Measurements from ENCODE around the gene PITPNM1. TPM values are rescaled to one million over a fixed set of nuclear protein-coding genes. Genes with fewer than 3 reads are reported as not detected.

The PITPNM1 gene
- total and polyA plus RNA-seq, 2 of the 13 experiments (the other 11 are each of a cell fraction or from before 2014, with no cell fraction given): 8.2 to 8.5 TPM

DNA sequence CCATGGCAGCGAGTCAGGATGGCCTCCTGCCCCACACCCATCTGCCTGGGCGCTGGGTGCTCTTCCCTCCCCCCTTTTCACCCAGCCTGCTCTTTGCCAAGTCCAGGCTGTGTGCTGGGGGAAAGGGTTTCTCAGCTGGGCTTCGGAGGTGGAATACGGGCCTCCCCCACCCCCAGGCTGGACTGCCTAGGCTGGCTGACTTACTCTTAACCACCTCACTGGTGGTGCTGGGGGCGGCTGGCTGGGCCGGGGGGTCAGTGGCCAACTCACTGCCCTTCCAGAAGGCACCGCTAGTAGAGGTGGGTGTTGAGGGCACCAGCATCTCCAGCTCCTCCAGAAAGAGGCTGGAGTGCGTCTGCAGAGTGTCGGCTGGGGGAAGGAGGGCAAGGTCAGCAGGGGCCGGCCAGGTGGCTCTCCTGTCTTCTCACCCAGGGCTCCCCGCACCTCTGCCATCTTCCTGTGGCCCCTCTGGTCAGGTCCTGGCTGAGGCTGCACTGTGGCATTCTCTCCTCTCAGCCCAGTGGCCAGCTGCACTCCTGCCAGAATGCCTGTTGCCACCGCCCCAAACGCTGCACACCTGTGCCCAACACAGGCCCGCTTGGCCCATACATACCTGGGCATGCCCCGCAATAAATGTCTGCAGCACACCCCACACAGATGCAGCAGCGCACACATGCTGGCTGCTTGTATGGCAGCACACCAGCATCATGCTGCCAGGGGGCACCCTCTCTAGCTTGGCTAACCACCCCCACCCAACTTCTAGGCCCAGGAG lies 9.7 kb downstream of the PITPNM1 start (continued):
- TF ChIP-seq ZNF276 (CRISPR knock-in tag; IDR thresholded peaks at IDR 0.05; ENCODE audit: low read depth) (no peak), ZNF773 (CRISPR knock-in tag; IDR thresholded peaks at IDR 0.05; ENCODE audit: borderline replicate concordance) (no peak), ZNF121 (CRISPR knock-in tag; IDR thresholded peaks at IDR 0.05) (no peak), SUZ12 (IDR thresholded peaks at IDR 0.05; ENCODE audit: low read depth, low read length) (no peak), HOXA7 (CRISPR knock-in tag; IDR thresholded peaks at IDR 0.05) (no peak), HOXA5 (CRISPR knock-in tag; IDR thresholded peaks at IDR 0.05) (no peak), ZNF296 (CRISPR knock-in tag; conservative IDR thresholded peaks at IDR 0.05) (no peak)
- TF ChIP-seq, protein P1, sequence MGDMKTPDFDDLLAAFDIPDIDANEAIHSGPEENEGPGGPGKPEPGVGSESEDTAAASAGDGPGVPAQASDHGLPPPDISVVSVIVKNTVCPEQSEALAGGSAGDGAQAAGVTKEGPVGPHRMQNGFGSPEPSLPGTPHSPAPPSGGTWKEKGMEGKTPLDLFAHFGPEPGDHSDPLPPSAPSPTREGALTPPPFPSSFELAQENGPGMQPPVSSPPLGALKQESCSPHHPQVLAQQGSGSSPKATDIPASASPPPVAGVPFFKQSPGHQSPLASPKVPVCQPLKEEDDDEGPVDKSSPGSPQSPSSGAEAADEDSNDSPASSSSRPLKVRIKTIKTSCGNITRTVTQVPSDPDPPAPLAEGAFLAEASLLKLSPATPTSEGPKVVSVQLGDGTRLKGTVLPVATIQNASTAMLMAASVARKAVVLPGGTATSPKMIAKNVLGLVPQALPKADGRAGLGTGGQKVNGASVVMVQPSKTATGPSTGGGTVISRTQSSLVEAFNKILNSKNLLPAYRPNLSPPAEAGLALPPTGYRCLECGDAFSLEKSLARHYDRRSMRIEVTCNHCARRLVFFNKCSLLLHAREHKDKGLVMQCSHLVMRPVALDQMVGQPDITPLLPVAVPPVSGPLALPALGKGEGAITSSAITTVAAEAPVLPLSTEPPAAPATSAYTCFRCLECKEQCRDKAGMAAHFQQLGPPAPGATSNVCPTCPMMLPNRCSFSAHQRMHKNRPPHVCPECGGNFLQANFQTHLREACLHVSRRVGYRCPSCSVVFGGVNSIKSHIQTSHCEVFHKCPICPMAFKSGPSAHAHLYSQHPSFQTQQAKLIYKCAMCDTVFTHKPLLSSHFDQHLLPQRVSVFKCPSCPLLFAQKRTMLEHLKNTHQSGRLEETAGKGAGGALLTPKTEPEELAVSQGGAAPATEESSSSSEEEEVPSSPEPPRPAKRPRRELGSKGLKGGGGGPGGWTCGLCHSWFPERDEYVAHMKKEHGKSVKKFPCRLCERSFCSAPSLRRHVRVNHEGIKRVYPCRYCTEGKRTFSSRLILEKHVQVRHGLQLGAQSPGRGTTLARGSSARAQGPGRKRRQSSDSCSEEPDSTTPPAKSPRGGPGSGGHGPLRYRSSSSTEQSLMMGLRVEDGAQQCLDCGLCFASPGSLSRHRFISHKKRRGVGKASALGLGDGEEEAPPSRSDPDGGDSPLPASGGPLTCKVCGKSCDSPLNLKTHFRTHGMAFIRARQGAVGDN (CRISPR knock-in tag; IDR thresholded peaks at IDR 0.05): no peak

All from HepG2 (cell line).